HL-60 (cell line): ENCODE results near the gene CPLX3.

Experiments
- CTCF ChIP-seq: IDR thresholded peaks from one replicate; pipeline ENCODE4 v1.5.1; 2011; ENCODE audit warnings: low read length, control low read depth, inconsistent platforms; ENCODE audit not compliant: insufficient read depth
- REST ChIP-seq: IDR thresholded peaks from 2 replicates; pipeline ENCODE4 v1.6.1; 2012; ENCODE audit warnings: low read depth; ENCODE audit not compliant: insufficient replicate concordance

- TF ChIP-seq REST, result no peak
- TF ChIP-seq CTCF, result no peak
Observed at GRCh38 chr15:74829991-74830390, 3.6 kb downstream of the CPLX3 start.
